Peyer's patch (tissue), 4 donors: ENCODE results near the gene LRBA. TPM values are rescaled to one million over a fixed set of nuclear protein-coding genes. Genes with fewer than 3 reads are reported as not detected.
"Not testable (repeated sequence)": the region's sequence is repeated elsewhere in the genome, so short reads cannot be mapped to it uniquely, and the experiment has no call there.

Source experiments
- DNase-seq, 3 donors: peaks; one replicate each; pipeline ENCODE4 v3.0.0-alpha.2; 2017 to 2019
- H3K27ac ChIP-seq, 4 donors: fragments of 200-600 bp; sonication (generic); one replicate each; pipeline ENCODE4 v1.5.1; 2016 to 2019
- H3K27me3 ChIP-seq, 2 donors: fragments of 200-600 bp; sonication (generic); one replicate each; pipeline ENCODE4 v1.5.1; 2019
- H3K36me3 ChIP-seq, 3 donors: fragments of 200-600 bp; sonication (generic); one replicate each; pipeline ENCODE4 v1.5.1; 2016 to 2019
- H3K4me1 ChIP-seq, 4 donors: fragments of 200-600 bp; sonication (generic); one replicate each; pipeline ENCODE4 v1.5.1; 2016 to 2019
- H3K4me3 ChIP-seq, 4 donors: fragments of 200-600 bp; sonication (generic); 1 replicate in 3 of 4; 2 replicates in 1 of 4; pipeline ENCODE4 v1.5.1; 2016 to 2019; ENCODE audit warnings: mild to moderate bottlenecking in 1 of 4
- H3K9me3 ChIP-seq, 4 donors: fragments of 200-600 bp; sonication (generic); one replicate each; pipeline ENCODE4 v1.5.1; 2016 to 2019; ENCODE audit warnings: mild to moderate bottlenecking in 1 of 4
- POLR2A ChIP-seq, 2 donors: fragments of 450-650 bp; IDR thresholded peaks; one replicate each; pipeline ENCODE4 v1.5.1; 2017; ENCODE audit warnings: antibody characterized with exemption in 2 of 2, mild to moderate bottlenecking in 2 of 2, moderate library complexity in 2 of 2
- total RNA-seq, 4 donors: library from RNA; depleted of rRNA; stranded (reverse); fragments of >200 nt; gene quantifications; one replicate each; pipeline ENCODE4 v1.1.0, GENCODE V29; 2016
- TF ChIP-seq, protein P1 (sequence below), 6 experiments: fragments of 450-650 bp in 4 of 6; fragments of 200-600 bp in 2 of 6; sonication (generic) in 1 of 6; IDR thresholded peaks; one replicate each; pipeline ENCODE4 v1.5.1; 2017 to 2019; ENCODE audit warnings: antibody characterized with exemption in 6 of 6, mild to moderate bottlenecking in 3 of 6, moderate library complexity in 1 of 6

LRBA gene
- total RNA-seq, 4 donors from 2014 or later: 71.5 to 120 (median 91.7) TPM

DNA sequence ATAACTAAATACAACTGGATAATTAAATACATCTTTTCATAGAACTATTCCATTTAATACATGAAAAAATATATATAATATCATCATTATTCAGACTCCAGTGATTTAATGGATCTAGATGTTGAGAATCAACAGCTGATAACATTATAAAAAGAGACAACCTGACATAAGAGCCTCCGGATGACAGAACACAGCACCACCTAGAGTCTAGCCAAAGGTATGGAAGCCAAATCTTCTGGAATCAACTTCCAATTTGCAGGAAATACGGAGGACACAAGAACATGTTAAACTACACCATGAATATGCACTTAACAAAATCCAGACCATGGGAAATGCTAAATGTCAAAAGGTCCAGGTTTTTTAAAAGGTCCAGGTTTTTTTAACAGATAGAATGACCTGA is 55.0 kb downstream of the LRBA start:
- Histone ChIP-seq H3K27ac (no peak overlapping the region), H3K9me3 (peaks cover 0 to 14% (median 4%) of the 10 kb centered on the region in 4 donors), H3K4me1 (no peaks in the 10 kb centered on the region), H3K27me3 (no peaks in the 10 kb centered on the region), H3K36me3 (no peaks in the 10 kb centered on the region), H3K4me3 (no peak overlapping the region)
- TF ChIP-seq, protein P1, sequence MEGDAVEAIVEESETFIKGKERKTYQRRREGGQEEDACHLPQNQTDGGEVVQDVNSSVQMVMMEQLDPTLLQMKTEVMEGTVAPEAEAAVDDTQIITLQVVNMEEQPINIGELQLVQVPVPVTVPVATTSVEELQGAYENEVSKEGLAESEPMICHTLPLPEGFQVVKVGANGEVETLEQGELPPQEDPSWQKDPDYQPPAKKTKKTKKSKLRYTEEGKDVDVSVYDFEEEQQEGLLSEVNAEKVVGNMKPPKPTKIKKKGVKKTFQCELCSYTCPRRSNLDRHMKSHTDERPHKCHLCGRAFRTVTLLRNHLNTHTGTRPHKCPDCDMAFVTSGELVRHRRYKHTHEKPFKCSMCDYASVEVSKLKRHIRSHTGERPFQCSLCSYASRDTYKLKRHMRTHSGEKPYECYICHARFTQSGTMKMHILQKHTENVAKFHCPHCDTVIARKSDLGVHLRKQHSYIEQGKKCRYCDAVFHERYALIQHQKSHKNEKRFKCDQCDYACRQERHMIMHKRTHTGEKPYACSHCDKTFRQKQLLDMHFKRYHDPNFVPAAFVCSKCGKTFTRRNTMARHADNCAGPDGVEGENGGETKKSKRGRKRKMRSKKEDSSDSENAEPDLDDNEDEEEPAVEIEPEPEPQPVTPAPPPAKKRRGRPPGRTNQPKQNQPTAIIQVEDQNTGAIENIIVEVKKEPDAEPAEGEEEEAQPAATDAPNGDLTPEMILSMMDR (IDR thresholded peaks at IDR 0.05): peak in 4 of 6 experiments; percentile 26 to 44 (median 41)
- TF ChIP-seq POLR2A (IDR thresholded peaks at IDR 0.05): no peak
- no peak for DNase-seq

GRCh38 chr4:150957981-150958380 is 57.1 kb downstream of the LRBA start:
- not testable (repeated sequence) for H3K36me3 ChIP-seq, H3K27me3 ChIP-seq, H3K27ac ChIP-seq, H3K4me3 ChIP-seq, DNase-seq, H3K4me1 ChIP-seq
- peaks cover 0 to 14% (median 4%) of the 10 kb centered on the region in 4 donors for H3K9me3 ChIP-seq

GRCh38 chr4:150957095-150957494 is 58.0 kb downstream of the LRBA start:
- H3K4me3 ChIP-seq, H3K4me1 ChIP-seq, H3K27me3 ChIP-seq, H3K27ac ChIP-seq, DNase-seq, H3K36me3 ChIP-seq: not testable (repeated sequence)
- peaks cover 0 to 14% (median 4%) of the 10 kb centered on the region in 4 donors for H3K9me3 ChIP-seq

DNA sequence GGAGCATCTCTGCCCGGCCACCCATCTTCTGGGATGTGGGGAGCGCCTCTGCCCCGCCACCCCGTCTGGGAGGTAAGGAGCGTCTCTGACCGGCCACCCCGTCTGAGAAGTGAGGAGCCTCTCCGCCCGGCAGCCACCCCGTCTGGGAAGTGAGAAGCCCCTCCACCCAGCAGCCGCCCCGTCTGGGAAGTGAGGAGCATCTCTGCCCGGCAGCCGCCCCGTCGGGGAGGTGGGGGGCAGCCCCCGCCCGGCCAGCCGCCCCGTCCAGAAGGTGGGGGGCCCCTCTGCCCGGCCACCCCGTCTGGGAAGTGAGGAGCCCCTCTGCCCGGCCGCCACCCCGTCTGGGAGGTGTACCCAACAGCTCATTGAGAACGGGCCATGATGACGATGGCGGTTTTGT is 61.2 kb downstream of the LRBA start:
- not testable (repeated sequence) for H3K4me1 ChIP-seq, DNase-seq, H3K27ac ChIP-seq, H3K4me3 ChIP-seq, H3K27me3 ChIP-seq, H3K36me3 ChIP-seq
- H3K9me3 ChIP-seq: peaks cover 0 to 14% (median 4%) of the 10 kb centered on the region in 4 donors

DNA sequence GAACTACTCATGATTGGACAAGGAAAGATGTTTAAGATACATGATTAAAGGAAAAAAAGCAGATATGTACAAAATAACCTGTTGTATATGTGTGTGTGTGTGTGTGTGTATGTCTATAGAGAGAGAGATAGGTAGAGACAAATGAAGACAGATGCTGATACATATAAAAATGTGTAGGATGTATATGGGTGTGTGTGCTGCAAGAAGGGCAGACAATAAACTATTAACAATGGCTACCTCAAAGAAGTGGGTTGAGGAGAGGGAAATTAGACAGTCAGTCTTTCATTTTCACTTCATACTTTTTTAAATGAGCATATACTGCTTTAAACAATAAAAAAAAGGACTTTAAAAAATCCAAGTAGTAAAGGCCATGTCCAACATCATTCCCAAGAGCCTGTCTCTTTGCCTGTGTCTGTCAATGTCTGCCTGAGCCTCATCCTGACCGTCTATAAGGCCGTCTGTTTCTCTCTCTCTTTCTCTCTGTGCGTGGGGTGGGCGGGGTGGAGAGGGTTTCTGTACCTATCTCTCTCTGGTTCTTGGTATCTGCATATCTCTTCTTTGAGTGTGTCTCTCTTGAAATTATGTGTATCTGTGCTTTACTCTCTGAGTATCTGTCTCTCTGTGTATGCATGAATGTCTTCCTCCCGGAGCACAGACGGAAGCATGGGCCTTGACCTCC is 62.8 kb downstream of the LRBA start:
- no peak for TF ChIP-seq POLR2A (IDR thresholded peaks at IDR 0.05)
- TF ChIP-seq, protein P1 (IDR thresholded peaks at IDR 0.05): no peak
- H3K36me3 ChIP-seq: no peaks in the 10 kb centered on the region
- no peaks in the 10 kb centered on the region for H3K4me1 ChIP-seq
- no peaks in the 10 kb centered on the region for H3K9me3 ChIP-seq
- DNase-seq: no peak
- no peaks in the 10 kb centered on the region for H3K27me3 ChIP-seq
- no peak overlapping the region for H3K27ac ChIP-seq
- no peak overlapping the region for H3K4me3 ChIP-seq

DNA sequence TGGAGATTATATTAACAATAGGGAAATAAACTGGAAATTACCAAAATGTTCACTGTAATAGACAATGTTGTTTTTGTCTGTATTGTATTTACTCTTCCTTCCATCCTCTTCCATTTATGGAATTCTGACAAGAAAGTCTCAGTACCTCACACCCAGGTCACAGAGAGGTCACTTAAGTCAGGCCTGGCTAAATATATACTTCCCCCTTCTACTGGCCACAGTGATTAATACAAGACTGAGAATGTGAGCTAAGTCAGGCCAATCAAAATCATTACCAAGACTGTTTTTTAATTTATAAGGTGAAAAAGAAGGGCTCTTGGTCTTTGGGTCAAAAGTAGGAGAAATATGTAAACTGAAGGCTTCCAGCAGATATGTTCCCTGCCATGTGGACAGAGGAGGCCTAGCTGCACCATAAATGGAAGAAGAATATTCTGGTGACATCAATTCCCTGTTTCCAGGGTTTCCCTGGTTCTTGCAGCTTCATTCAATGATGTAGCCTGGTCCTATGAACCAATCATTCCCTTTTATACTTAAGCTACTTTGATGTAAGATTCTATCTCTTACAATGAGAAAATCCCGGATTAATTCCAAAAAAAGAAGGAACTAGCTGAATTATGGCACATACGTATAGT is 64.3 kb downstream of the LRBA start:
- Histone ChIP-seq H3K4me3 (no peak overlapping the region), H3K36me3 (no peaks in the 10 kb centered on the region), H3K4me1 (no peaks in the 10 kb centered on the region), H3K9me3 (no peaks in the 10 kb centered on the region), H3K27me3 (no peaks in the 10 kb centered on the region), H3K27ac (no peak overlapping the region)
- TF ChIP-seq POLR2A (IDR thresholded peaks at IDR 0.05): no peak
- TF ChIP-seq, protein P1 (IDR thresholded peaks at IDR 0.05): no peak
- no peak for DNase-seq

GRCh38 chr4:150949943-150950342 is 65.1 kb downstream of the LRBA start:
- TF ChIP-seq POLR2A (IDR thresholded peaks at IDR 0.05): no peak
- TF ChIP-seq, protein P1 (IDR thresholded peaks at IDR 0.05): no peak
- H3K27ac ChIP-seq: no peak overlapping the region
- no peaks in the 10 kb centered on the region for H3K27me3 ChIP-seq
- H3K9me3 ChIP-seq: no peaks in the 10 kb centered on the region
- no peak overlapping the region for H3K4me3 ChIP-seq
- no peak for DNase-seq
- H3K4me1 ChIP-seq: no peaks in the 10 kb centered on the region
- no peaks in the 10 kb centered on the region for H3K36me3 ChIP-seq
